Measurements from ENCODE around the gene IFT88.

The IFT88 gene

GRCh38 chr13:20701461-20701860, 134.5 kb downstream of the IFT88 start:
- Histone ChIP-seq H3K79me2 (ENCODE audit: insufficient read depth, low read length) (no peaks in the 10 kb centered on the region), H2AFZ (ENCODE audit: low read depth, low read length, severe bottlenecking) (no peak overlapping the region), H3K9ac (ENCODE audit: low read length) (no peak overlapping the region), H3K9me3 (ENCODE audit: insufficient read depth, low read length) (no peaks in the 10 kb centered on the region), H4K20me1 (ENCODE audit: low read depth, low read length) (no peaks in the 10 kb centered on the region), H3F3A (ENCODE audit: insufficient read depth) (no peaks in the 10 kb centered on the region), H3K27ac (ENCODE audit: low read depth, low read length) (no peak overlapping the region), H3K9me2 (replicated peaks; ENCODE audit: insufficient read depth, low read length) (no peaks in the 10 kb centered on the region), H3K36me3 (ENCODE audit: low read length) (no peaks in the 10 kb centered on the region), H3K4me3 (ENCODE audit: insufficient read depth, low read length, poor library complexity, severe bottlenecking) (no peak overlapping the region), H3K27me3 (ENCODE audit: low read length) (no peaks in the 10 kb centered on the region), H3K4me2 (ENCODE audit: low read depth, low read length, poor library complexity, severe bottlenecking) (no peak overlapping the region)
- TF ChIP-seq EZH2phosphoT487 (conservative IDR thresholded peaks at IDR 0.05; ENCODE audit: low read length) (no peak), CTCF (IDR thresholded peaks at IDR 0.05; ENCODE audit: insufficient read depth, low read length, poor library complexity, severe bottlenecking) (no peak)

GRCh38 chr13:20702530-20702914, 135.6 kb downstream of the IFT88 start:
- no peak overlapping the region for H3K27ac ChIP-seq (ENCODE audit: low read depth, low read length)
- no peaks in the 10 kb centered on the region for H3K36me3 ChIP-seq (ENCODE audit: low read length)
- H3K4me3 ChIP-seq (ENCODE audit: insufficient read depth, low read length, poor library complexity, severe bottlenecking) = peak overlapping the region; percentile 75
- TF ChIP-seq CTCF (IDR thresholded peaks at IDR 0.05; ENCODE audit: insufficient read depth, low read length, poor library complexity, severe bottlenecking) (no peak), EZH2phosphoT487 (conservative IDR thresholded peaks at IDR 0.05; ENCODE audit: low read length) (no peak)
- no peaks in the 10 kb centered on the region for H3K9me3 ChIP-seq (ENCODE audit: insufficient read depth, low read length)
- no peaks in the 10 kb centered on the region for H3F3A ChIP-seq (ENCODE audit: insufficient read depth)
- H3K9me2 ChIP-seq (replicated peaks; ENCODE audit: insufficient read depth, low read length) = no peaks in the 10 kb centered on the region
- H3K79me2 ChIP-seq (ENCODE audit: insufficient read depth, low read length) = no peaks in the 10 kb centered on the region
- H3K4me2 ChIP-seq (ENCODE audit: low read depth, low read length, poor library complexity, severe bottlenecking) = peak overlapping the region; percentile 89
- H2AFZ ChIP-seq (ENCODE audit: low read depth, low read length, severe bottlenecking) = peak overlapping the region; percentile 92
- peak overlapping the region; percentile 63 for H3K9ac ChIP-seq (ENCODE audit: low read length)
- H3K27me3 ChIP-seq (ENCODE audit: low read length) = no peaks in the 10 kb centered on the region
- H4K20me1 ChIP-seq (ENCODE audit: low read depth, low read length) = no peaks in the 10 kb centered on the region

GRCh38 chr13:20702915-20703779, 136.2 kb downstream of the IFT88 start, which contains the start of gene IL17D:
Gene IL17D (plus strand): TSS chr13:20703699. CDS start chr13:20704002, 303 bp downstream.
- Histone ChIP-seq H3K4me3 (ENCODE audit: insufficient read depth, low read length, poor library complexity, severe bottlenecking) (peak within 1 kb of the TSS; percentile 75), H3K27me3 (ENCODE audit: low read length) (no peaks in the 10 kb centered on the region), H3K9ac (ENCODE audit: low read length) (peak within 1 kb of the TSS; percentile 63), H4K20me1 (ENCODE audit: low read depth, low read length) (no peaks in the 10 kb centered on the region), H3K9me3 (ENCODE audit: insufficient read depth, low read length) (no peaks in the 10 kb centered on the region), H3K27ac (ENCODE audit: low read depth, low read length) (no peak within 1 kb of the TSS), H3K9me2 (replicated peaks; ENCODE audit: insufficient read depth, low read length) (no peaks in the 10 kb centered on the region), H3K36me3 (ENCODE audit: low read length) (no peaks in the 10 kb centered on the region), H3F3A (ENCODE audit: insufficient read depth) (no peaks in the 10 kb centered on the region), H2AFZ (ENCODE audit: low read depth, low read length, severe bottlenecking) (peak within 1 kb of the TSS; percentile 92), H3K79me2 (ENCODE audit: insufficient read depth, low read length) (no peaks in the 10 kb centered on the region), H3K4me2 (ENCODE audit: low read depth, low read length, poor library complexity, severe bottlenecking) (peak within 1 kb of the TSS; percentile 89)
- TF ChIP-seq EZH2phosphoT487 (conservative IDR thresholded peaks at IDR 0.05; ENCODE audit: low read length) (no peak), CTCF (IDR thresholded peaks at IDR 0.05; ENCODE audit: insufficient read depth, low read length, poor library complexity, severe bottlenecking) (no peak)

All from SU-DHL-6 (cell line).